ENCODE results near the gene SYP.
A peak's percentile ranks its signal among the peaks of the same experiment; 100 is the strongest.

SYP gene

GRCh38 chrX:49186125-49187027, 13.6 kb downstream of the SYP start, which contains the start of gene PRICKLE3 (continued):
- TF ChIP-seq ZNF140 (tag by site-specific recombination; IDR thresholded peaks at IDR 0.05) = no peak
- 0 out of 2 replicates have a peak, but pooled peaks have one; percentile 59 for TF ChIP-seq PRDM10 (tag by site-specific recombination; IDR thresholded peaks at IDR 0.05)
- TF ChIP-seq RBAK (tag by site-specific recombination; IDR thresholded peaks at IDR 0.05) = no peak
- no peak for TF ChIP-seq HOXC10 (CRISPR knock-in tag; IDR thresholded peaks at IDR 0.05)
- no peak for TF ChIP-seq ZNF558 (tag by site-specific recombination; IDR thresholded peaks at IDR 0.05)
- no peak for TF ChIP-seq ZBTB6 (tag by site-specific recombination; IDR thresholded peaks at IDR 0.05)
- peak; percentile 89 for TF ChIP-seq ZFHX2 (tag by site-specific recombination; conservative IDR thresholded peaks at IDR 0.05)
- TF ChIP-seq ZNF585B (tag by site-specific recombination; IDR thresholded peaks at IDR 0.05) = no peak
- no peak for TF ChIP-seq ZNF518A (tag by site-specific recombination; conservative IDR thresholded peaks at IDR 0.05; ENCODE audit: low read depth)
- peak; percentile 79 for TF ChIP-seq ZBTB10 (tag by site-specific recombination; IDR thresholded peaks at IDR 0.05)
- no peak for TF ChIP-seq ZNF521 (tag by site-specific recombination; IDR thresholded peaks at IDR 0.05)
- TF ChIP-seq ZNF335 (tag by site-specific recombination; conservative IDR thresholded peaks at IDR 0.05) = peak; percentile 58
- no peak for TF ChIP-seq KLF7 (tag by site-specific recombination; IDR thresholded peaks at IDR 0.05; ENCODE audit: borderline replicate concordance)
- TF ChIP-seq ZNF580 (tag by site-specific recombination; IDR thresholded peaks at IDR 0.05) = no peak
- no peak for TF ChIP-seq PBX3 (CRISPR knock-in tag; IDR thresholded peaks at IDR 0.05)
- no peak for TF ChIP-seq ZNF311 (tag by site-specific recombination; IDR thresholded peaks at IDR 0.05; ENCODE audit: borderline replicate concordance)
- TF ChIP-seq ZBTB17 (tag by site-specific recombination; IDR thresholded peaks at IDR 0.05) = peak; percentile 71
- TF ChIP-seq ZNF48 (tag by site-specific recombination; IDR thresholded peaks at IDR 0.05) = no peak
- no peak for TF ChIP-seq PRDM6 (tag by site-specific recombination; IDR thresholded peaks at IDR 0.05)
